ENCODE data around the gene DHCR24.

DHCR24 gene

GRCh38 chr1:54874079-54874830 is 12.7 kb downstream of the DHCR24 start:
- H3K4me1 ChIP-seq (ENCODE audit: insufficient read depth, low read length, poor library complexity, severe bottlenecking) = peaks cover 2% of the 10 kb centered on the region
- no peak overlapping the region for H2AFZ ChIP-seq (ENCODE audit: low read length)
- H3K9me3 ChIP-seq (ENCODE audit: insufficient read depth, low read depth, low read length) = no peaks in the 10 kb centered on the region
- H3K79me2 ChIP-seq (ENCODE audit: insufficient read depth, low read length) = peaks cover 44% of the 10 kb centered on the region
- no peaks in the 10 kb centered on the region for H3K27me3 ChIP-seq (ENCODE audit: insufficient read depth, low read length, poor library complexity, severe bottlenecking)
- H3K9me2 ChIP-seq (replicated peaks; ENCODE audit: low read depth, low read length) = no peaks in the 10 kb centered on the region
- H3K4me3 ChIP-seq (ENCODE audit: low read length, poor library complexity, severe bottlenecking) = no peak overlapping the region
- no peak for TF ChIP-seq CTCF (conservative IDR thresholded peaks at IDR 0.05; ENCODE audit: low read length)
- TF ChIP-seq EZH2phosphoT487 (IDR thresholded peaks at IDR 0.05; ENCODE audit: borderline replicate concordance) = no peak
- H3F3A ChIP-seq (ENCODE audit: low read depth) = no peaks in the 10 kb centered on the region
- H3K36me3 ChIP-seq (ENCODE audit: insufficient read depth, low read length) = peaks cover 89% of the 10 kb centered on the region
- no peak overlapping the region for H3K4me2 ChIP-seq (ENCODE audit: low read depth, low read length, poor library complexity, severe bottlenecking)
- no peak overlapping the region for H3K9ac ChIP-seq (ENCODE audit: low read depth, low read length, poor library complexity, severe bottlenecking)
- peaks cover 41% of the 10 kb centered on the region for H4K20me1 ChIP-seq (ENCODE audit: insufficient read depth, low read length, poor library complexity, severe bottlenecking)

GRCh38 chr1:54872036-54872331 is 15.0 kb downstream of the DHCR24 start:
- Histone ChIP-seq H3K4me3 (ENCODE audit: low read length, poor library complexity, severe bottlenecking) (no peak overlapping the region), H3F3A (ENCODE audit: low read depth) (no peaks in the 10 kb centered on the region), H3K9me2 (replicated peaks; ENCODE audit: low read depth, low read length) (no peaks in the 10 kb centered on the region), H3K36me3 (ENCODE audit: insufficient read depth, low read length) (peaks cover 97% of the 10 kb centered on the region), H4K20me1 (ENCODE audit: insufficient read depth, low read length, poor library complexity, severe bottlenecking) (peaks cover 23% of the 10 kb centered on the region), H3K4me2 (ENCODE audit: low read depth, low read length, poor library complexity, severe bottlenecking) (no peak overlapping the region), H3K4me1 (ENCODE audit: insufficient read depth, low read length, poor library complexity, severe bottlenecking) (no peaks in the 10 kb centered on the region), H2AFZ (ENCODE audit: low read length) (no peak overlapping the region), H3K9me3 (ENCODE audit: insufficient read depth, low read depth, low read length) (no peaks in the 10 kb centered on the region), H3K27me3 (ENCODE audit: insufficient read depth, low read length, poor library complexity, severe bottlenecking) (no peaks in the 10 kb centered on the region), H3K9ac (ENCODE audit: low read depth, low read length, poor library complexity, severe bottlenecking) (no peak overlapping the region), H3K79me2 (ENCODE audit: insufficient read depth, low read length) (peaks cover 26% of the 10 kb centered on the region)
- TF ChIP-seq CTCF (conservative IDR thresholded peaks at IDR 0.05; ENCODE audit: low read length) (no peak), EZH2phosphoT487 (IDR thresholded peaks at IDR 0.05; ENCODE audit: borderline replicate concordance) (no peak)

- TF ChIP-seq EZH2phosphoT487 (IDR thresholded peaks at IDR 0.05; ENCODE audit: borderline replicate concordance) = no peak
- TF ChIP-seq CTCF (conservative IDR thresholded peaks at IDR 0.05; ENCODE audit: low read length) = no peak
- Histone ChIP-seq H3K36me3 (ENCODE audit: insufficient read depth, low read length) (peaks cover 97% of the 10 kb centered on the region), H3K79me2 (ENCODE audit: insufficient read depth, low read length) (peaks cover 21% of the 10 kb centered on the region), H4K20me1 (ENCODE audit: insufficient read depth, low read length, poor library complexity, severe bottlenecking) (peaks cover 17% of the 10 kb centered on the region), H3K4me3 (ENCODE audit: low read length, poor library complexity, severe bottlenecking) (no peak overlapping the region), H3K9me3 (ENCODE audit: insufficient read depth, low read depth, low read length) (no peaks in the 10 kb centered on the region), H3K27me3 (ENCODE audit: insufficient read depth, low read length, poor library complexity, severe bottlenecking) (no peaks in the 10 kb centered on the region), H2AFZ (ENCODE audit: low read length) (no peak overlapping the region), H3K4me1 (ENCODE audit: insufficient read depth, low read length, poor library complexity, severe bottlenecking) (no peaks in the 10 kb centered on the region), H3F3A (ENCODE audit: low read depth) (no peaks in the 10 kb centered on the region), H3K4me2 (ENCODE audit: low read depth, low read length, poor library complexity, severe bottlenecking) (no peak overlapping the region), H3K9me2 (replicated peaks; ENCODE audit: low read depth, low read length) (no peaks in the 10 kb centered on the region), H3K9ac (ENCODE audit: low read depth, low read length, poor library complexity, severe bottlenecking) (no peak overlapping the region)
These were observed 15.5 kb downstream of the DHCR24 start for GRCh38 chr1:54871275-54872035.

All from Loucy (cell line).